ENCODE data around the gene IL20RA.
"Not testable (repeated sequence)": the region's sequence is repeated elsewhere in the genome, so short reads cannot be mapped to it uniquely, and the experiment has no call there.

The IL20RA gene

DNA sequence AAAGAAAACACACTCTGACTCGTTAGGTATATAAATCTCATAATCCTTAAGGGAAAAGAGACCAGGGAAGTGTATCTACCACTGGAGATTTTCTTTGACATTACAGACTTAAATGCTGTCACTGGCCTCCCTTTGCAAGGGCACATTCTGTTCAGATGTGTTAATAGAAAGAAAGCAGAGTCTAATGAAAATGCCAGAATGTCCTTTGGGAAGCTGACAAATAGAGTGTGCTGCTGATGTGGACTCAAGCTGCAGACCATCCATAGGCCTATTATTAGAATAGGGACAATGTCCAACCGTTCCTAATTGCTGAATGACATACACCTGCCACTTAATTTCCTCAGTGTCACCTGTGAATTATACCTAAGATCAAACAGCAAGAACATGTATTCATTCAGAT, 81.5 kb downstream of the IL20RA start:
- TF ChIP-seq, protein P1, sequence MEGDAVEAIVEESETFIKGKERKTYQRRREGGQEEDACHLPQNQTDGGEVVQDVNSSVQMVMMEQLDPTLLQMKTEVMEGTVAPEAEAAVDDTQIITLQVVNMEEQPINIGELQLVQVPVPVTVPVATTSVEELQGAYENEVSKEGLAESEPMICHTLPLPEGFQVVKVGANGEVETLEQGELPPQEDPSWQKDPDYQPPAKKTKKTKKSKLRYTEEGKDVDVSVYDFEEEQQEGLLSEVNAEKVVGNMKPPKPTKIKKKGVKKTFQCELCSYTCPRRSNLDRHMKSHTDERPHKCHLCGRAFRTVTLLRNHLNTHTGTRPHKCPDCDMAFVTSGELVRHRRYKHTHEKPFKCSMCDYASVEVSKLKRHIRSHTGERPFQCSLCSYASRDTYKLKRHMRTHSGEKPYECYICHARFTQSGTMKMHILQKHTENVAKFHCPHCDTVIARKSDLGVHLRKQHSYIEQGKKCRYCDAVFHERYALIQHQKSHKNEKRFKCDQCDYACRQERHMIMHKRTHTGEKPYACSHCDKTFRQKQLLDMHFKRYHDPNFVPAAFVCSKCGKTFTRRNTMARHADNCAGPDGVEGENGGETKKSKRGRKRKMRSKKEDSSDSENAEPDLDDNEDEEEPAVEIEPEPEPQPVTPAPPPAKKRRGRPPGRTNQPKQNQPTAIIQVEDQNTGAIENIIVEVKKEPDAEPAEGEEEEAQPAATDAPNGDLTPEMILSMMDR (IDR thresholded peaks at IDR 0.05; ENCODE audit: borderline replicate concordance, control extremely low read depth, extremely low read depth, insufficient read depth, missing control alignments) = no peak
- in situ Hi-C loops (cut with MboI; ENCODE audit: low sequenced_read_pairs, unreplicated experiment) = no loop called here
- DNase-seq (ENCODE audit: low spot score) = no peak

DNA sequence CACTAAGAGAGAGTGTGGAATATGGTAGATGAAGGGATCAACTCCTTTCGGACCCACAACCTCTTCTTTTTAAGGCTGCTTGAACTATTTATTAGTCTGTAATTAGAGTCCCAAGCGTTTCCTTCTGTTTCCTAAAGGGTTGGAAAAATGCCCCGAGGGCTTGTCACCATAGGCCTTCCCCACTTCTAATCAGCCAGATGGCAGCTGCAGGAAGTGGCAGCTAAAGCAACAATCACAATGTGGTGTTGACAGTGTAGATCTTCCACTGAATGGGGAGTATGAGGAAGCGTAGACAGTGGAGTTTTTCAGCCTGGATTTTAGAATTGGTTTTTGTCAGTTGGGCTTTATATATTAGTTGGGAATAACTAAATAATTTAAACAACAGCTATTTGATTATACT, 82.1 kb downstream of the IL20RA start:
- DNase-seq (ENCODE audit: low spot score) = no peak

DNA sequence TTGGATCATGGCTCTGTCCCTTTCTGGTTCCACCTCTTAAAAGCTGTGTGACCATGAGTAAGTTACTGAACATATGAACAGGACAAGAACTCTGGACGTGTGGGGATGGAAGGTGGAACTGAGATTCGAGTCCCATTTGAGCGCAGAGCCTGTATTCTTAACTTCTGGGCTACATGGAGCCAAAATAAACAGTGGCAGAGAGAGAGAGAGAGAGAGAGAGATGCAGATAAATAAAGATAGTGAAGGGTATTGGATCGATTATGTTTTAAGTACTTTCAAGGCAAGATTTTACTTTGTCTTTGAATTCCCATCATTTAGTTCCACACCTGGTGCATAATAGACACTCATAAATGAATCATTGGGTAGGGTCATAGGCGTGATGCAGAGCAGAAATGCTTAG, 82.9 kb downstream of the IL20RA start:
- in situ Hi-C loops (cut with MboI; ENCODE audit: low sequenced_read_pairs, unreplicated experiment) = no loop called here
- DNase-seq (ENCODE audit: low spot score) = no peak
- TF ChIP-seq, protein P1 (IDR thresholded peaks at IDR 0.05; ENCODE audit: borderline replicate concordance, control extremely low read depth, extremely low read depth, insufficient read depth, missing control alignments) = no peak

More for the DNA sequence above, 82.1 kb downstream of the IL20RA start:
- TF ChIP-seq, protein P1 (IDR thresholded peaks at IDR 0.05; ENCODE audit: borderline replicate concordance, control extremely low read depth, extremely low read depth, insufficient read depth, missing control alignments) = no peak
- in situ Hi-C loops (cut with MboI; ENCODE audit: low sequenced_read_pairs, unreplicated experiment) = no loop called here

DNA sequence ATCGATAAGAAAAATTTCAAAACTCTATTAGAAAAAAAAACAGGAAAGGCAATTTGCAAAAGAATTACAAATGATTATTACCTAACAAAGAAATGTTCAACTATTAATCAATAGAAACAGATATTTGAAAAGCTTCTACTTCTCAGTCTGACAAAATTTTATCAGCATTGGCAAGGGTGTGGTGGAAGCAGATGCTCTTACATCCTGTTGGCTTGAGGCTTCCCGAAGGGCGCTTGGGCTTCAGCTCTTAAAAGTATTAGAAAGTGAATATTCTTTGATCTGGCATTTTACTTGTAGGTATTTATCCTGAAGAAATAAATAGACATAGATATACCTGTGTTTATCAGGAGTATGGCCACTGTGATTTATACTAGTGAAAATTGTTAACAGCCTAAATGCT, 84.0 kb downstream of the IL20RA start:
- DNase-seq (ENCODE audit: low spot score) = no peak
- in situ Hi-C loops (cut with MboI; ENCODE audit: low sequenced_read_pairs, unreplicated experiment) = no loop called here
- TF ChIP-seq, protein P1 (IDR thresholded peaks at IDR 0.05; ENCODE audit: borderline replicate concordance, control extremely low read depth, extremely low read depth, insufficient read depth, missing control alignments) = no peak

DNA sequence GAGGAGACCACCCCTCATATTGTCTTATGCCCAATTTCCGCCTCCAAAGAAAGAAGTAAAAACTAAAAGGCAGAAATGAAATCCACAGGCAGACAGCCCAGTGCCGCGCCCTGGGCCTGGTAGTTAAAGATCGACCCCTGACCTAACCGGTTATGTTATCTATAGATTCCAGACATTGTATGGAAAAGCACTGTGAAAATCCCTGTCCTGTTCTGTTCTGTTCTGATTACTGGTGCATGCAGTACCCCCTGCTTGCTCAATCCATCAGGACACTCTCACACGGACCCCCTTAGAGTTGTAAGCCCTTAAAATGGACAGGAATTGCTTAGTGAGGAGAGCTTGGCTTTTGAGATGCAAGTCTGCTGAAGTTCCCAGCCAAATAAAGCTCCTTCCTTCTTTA, 84.8 kb downstream of the IL20RA start:
- DNase-seq (ENCODE audit: low spot score); in situ Hi-C loops (cut with MboI; ENCODE audit: low sequenced_read_pairs, unreplicated experiment): not testable (repeated sequence)

GRCh38 chr6:136959471-136959891, 85.3 kb downstream of the IL20RA start:
- no peak for DNase-seq (ENCODE audit: low spot score)
- TF ChIP-seq, protein P1 (IDR thresholded peaks at IDR 0.05; ENCODE audit: borderline replicate concordance, control extremely low read depth, extremely low read depth, insufficient read depth, missing control alignments) = no peak
- in situ Hi-C loops (cut with MboI; ENCODE audit: low sequenced_read_pairs, unreplicated experiment) = no loop called here

- in situ Hi-C loops (cut with MboI; ENCODE audit: low sequenced_read_pairs, unreplicated experiment) = no loop called here
- TF ChIP-seq, protein P1 (IDR thresholded peaks at IDR 0.05; ENCODE audit: borderline replicate concordance, control extremely low read depth, extremely low read depth, insufficient read depth, missing control alignments) = no peak
- DNase-seq (ENCODE audit: low spot score) = no peak
Measured at GRCh38 chr6:136958168-136958567, 86.6 kb downstream of the IL20RA start.

All from GM13976 (cell line).